ENCODE data around the gene GPC5. TPM values are rescaled to one million over a fixed set of nuclear protein-coding genes. Genes with fewer than 3 reads are reported as not detected.

GPC5 gene
- polyA plus RNA-seq, 2 of the 4 experiments (the other 2 are of a cell fraction): not detected

DNA sequence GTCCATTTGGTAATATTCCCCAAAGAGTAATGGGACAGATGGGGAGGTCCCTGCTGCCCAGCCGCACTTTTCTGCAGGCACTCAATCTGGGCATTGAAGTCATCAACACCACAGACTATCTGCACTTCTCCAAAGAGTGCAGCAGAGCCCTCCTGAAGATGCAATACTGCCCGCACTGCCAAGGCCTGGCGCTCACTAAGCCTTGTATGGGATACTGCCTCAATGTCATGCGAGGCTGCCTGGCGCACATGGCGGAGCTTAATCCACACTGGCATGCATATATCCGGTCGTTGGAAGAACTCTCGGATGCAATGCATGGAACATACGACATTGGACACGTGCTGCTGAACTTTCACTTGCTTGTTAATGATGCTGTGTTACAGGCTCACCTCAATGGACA, 295.0 kb downstream of the GPC5 start:
- DNase-seq (ENCODE audit: low read depth in 1 of 2, low spot score in 1 of 2) (no peak), ATAC-seq (no peak), FAIRE-seq (no peak)
- TF ChIP-seq JUNB (IDR thresholded peaks at IDR 0.05) (no peak), EP300 (IDR thresholded peaks at IDR 0.05) (no peak), HOXB5 (CRISPR knock-in tag; IDR thresholded peaks at IDR 0.05) (no peak)
- ChIA-PET POLR2A (no interaction called here), CTCF (no interaction called here)
- Histone ChIP-seq H3K4me3 (no peak overlapping the region), H3K4me1 (no peaks in the 10 kb centered on the region), H3K9me3 (no peaks in the 10 kb centered on the region), H3K4me2 (no peak overlapping the region), H3K27ac (no peak overlapping the region)
- WGBS (ENCODE audit: missing lambda C conversion rate): 5% methylated on average over 3 of the region's 11 CpGs

DNA sequence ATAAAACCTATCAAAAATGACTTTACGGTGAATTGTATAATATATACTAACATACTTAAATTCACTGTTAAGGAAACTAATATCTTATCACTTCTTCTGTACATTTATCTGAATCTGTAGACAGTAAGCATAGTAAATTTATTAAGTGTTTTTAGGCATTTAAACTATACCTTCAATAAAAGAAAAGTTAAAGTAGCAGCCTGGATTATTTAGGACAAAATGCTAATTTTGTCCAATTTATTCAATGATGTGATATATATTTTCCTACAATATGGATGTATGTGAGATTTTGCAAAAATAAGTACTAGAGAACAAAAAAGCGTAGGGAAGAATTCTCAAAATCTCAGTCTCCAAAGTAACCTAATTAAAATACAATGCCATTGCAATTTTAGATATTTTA, 299.9 kb downstream of the GPC5 start:
- 30% methylated on average over 2 of the region's 2 CpGs for WGBS (ENCODE audit: missing lambda C conversion rate)
- ChIA-PET POLR2A (no interaction called here), CTCF (no interaction called here)

DNA sequence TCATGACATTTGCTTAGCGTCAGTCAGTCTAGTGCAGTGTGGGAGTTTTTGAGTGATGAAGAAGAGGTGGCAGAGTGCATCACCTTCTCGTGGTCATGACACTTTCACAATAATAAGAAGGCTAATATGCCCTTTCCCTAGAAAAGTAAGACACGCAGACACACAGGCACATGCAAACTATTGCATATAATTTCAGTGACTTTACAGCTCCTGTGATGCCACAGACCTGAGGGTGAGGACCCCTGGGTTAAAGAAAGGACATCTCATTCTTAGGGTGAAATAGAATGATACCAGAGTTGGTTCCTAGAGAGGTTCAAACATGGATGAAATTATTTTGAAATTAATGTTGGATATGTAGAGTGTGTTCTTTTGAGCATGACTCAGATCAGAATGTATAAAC, 300.3 kb downstream of the GPC5 start:
- ChIA-PET POLR2A (no interaction called here), CTCF (no interaction called here)
- H3K9me3 ChIP-seq: no peaks in the 10 kb centered on the region
- no peak overlapping the region for H3K4me2 ChIP-seq
- no peaks in the 10 kb centered on the region for H3K4me1 ChIP-seq
- FAIRE-seq (no peak), ATAC-seq (no peak), DNase-seq (ENCODE audit: low read depth in 1 of 2, low spot score in 1 of 2) (no peak)
- WGBS (ENCODE audit: missing lambda C conversion rate): 9% methylated on average over 3 of the region's 3 CpGs
- H3K4me3 ChIP-seq: no peak overlapping the region
- TF ChIP-seq BCL3 (IDR thresholded peaks at IDR 0.05) (no peak), ELK1 (IDR thresholded peaks at IDR 0.05; ENCODE audit: low read depth, low read length) (no peak), ZNF302 (CRISPR knock-in tag; IDR thresholded peaks at IDR 0.05) (no peak), ATOH8 (CRISPR knock-in tag; IDR thresholded peaks at IDR 0.05; ENCODE audit: low read depth) (no peak), ZC3H11A (IDR thresholded peaks at IDR 0.05) (no peak), CHD2 (IDR thresholded peaks at IDR 0.05; ENCODE audit: low read length, partially characterized antibody) (no peak), RNF2 (IDR thresholded peaks at IDR 0.05; ENCODE audit: borderline replicate concordance, low read depth) (no peak), ESRRA (IDR thresholded peaks at IDR 0.05; ENCODE audit: borderline replicate concordance, low read length) (no peak)
- TF ChIP-seq, protein P1, sequence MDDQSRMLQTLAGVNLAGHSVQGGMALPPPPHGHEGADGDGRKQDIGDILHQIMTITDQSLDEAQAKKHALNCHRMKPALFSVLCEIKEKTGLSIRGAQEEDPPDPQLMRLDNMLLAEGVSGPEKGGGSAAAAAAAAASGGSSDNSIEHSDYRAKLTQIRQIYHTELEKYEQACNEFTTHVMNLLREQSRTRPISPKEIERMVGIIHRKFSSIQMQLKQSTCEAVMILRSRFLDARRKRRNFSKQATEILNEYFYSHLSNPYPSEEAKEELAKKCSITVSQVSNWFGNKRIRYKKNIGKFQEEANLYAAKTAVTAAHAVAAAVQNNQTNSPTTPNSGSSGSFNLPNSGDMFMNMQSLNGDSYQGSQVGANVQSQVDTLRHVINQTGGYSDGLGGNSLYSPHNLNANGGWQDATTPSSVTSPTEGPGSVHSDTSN (IDR thresholded peaks at IDR 0.05): no peak
- TF ChIP-seq, protein P2, sequence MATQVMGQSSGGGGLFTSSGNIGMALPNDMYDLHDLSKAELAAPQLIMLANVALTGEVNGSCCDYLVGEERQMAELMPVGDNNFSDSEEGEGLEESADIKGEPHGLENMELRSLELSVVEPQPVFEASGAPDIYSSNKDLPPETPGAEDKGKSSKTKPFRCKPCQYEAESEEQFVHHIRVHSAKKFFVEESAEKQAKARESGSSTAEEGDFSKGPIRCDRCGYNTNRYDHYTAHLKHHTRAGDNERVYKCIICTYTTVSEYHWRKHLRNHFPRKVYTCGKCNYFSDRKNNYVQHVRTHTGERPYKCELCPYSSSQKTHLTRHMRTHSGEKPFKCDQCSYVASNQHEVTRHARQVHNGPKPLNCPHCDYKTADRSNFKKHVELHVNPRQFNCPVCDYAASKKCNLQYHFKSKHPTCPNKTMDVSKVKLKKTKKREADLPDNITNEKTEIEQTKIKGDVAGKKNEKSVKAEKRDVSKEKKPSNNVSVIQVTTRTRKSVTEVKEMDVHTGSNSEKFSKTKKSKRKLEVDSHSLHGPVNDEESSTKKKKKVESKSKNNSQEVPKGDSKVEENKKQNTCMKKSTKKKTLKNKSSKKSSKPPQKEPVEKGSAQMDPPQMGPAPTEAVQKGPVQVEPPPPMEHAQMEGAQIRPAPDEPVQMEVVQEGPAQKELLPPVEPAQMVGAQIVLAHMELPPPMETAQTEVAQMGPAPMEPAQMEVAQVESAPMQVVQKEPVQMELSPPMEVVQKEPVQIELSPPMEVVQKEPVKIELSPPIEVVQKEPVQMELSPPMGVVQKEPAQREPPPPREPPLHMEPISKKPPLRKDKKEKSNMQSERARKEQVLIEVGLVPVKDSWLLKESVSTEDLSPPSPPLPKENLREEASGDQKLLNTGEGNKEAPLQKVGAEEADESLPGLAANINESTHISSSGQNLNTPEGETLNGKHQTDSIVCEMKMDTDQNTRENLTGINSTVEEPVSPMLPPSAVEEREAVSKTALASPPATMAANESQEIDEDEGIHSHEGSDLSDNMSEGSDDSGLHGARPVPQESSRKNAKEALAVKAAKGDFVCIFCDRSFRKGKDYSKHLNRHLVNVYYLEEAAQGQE (IDR thresholded peaks at IDR 0.05): no peak
- H3K27ac ChIP-seq: no peak overlapping the region

More for the DNA sequence above, 299.9 kb downstream of the GPC5 start:
- FAIRE-seq: no peak
- Histone ChIP-seq H3K4me2 (no peak overlapping the region), H3K9me3 (no peaks in the 10 kb centered on the region), H3K4me3 (no peak overlapping the region), H3K27ac (no peak overlapping the region), H3K4me1 (no peaks in the 10 kb centered on the region)
- no peak for ATAC-seq
- TF ChIP-seq BHLHE40 (IDR thresholded peaks at IDR 0.05; ENCODE audit: low read depth, low read length) (no peak), HOXB13 (CRISPR knock-in tag; IDR thresholded peaks at IDR 0.05; ENCODE audit: low read depth) (no peak), JUN (IDR thresholded peaks at IDR 0.05) (no peak), ESRRA (IDR thresholded peaks at IDR 0.05; ENCODE audit: borderline replicate concordance, low read length) (no peak)
- no peak for DNase-seq (ENCODE audit: low read depth in 1 of 2, low spot score in 1 of 2)

Data from A549 (cell line).